GM12801 (cell line): ENCODE data around the gene DTD1.

Source experiments
- TF ChIP-seq, protein P1 (sequence below): IDR thresholded peaks from one replicate; pipeline ENCODE4 v1.5.1; 2011; ENCODE audit warnings: control low read depth; ENCODE audit not compliant: insufficient read length; ENCODE audit errors: extremely low read depth

Gene DTD1

DNA sequence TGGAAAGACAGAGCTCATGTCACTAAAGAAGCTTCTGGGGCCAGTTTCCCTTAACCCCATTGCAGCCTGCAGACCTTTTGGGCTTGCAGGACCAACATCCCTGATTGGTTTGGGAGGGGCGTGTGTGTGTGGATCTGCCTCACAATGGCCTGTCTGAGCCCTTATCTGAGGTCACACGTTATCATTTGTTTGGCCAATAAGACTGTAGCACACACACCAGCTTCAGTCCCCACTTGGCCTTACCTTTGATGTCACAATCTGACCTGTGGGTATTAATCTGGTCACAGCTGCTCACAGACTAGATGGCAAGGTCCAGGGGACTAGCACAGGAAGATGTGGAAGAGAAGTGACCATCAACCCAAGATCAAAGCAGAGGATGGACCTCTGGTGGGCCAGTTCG lies 225.6 kb downstream of the DTD1 start, which contains the start of gene SCP2D1:
TSS of gene SCP2D1 (plus strand) at position 301 of the 400 bp plus-strand sequence. CDS start at position 334, 33 bp downstream.
- TF ChIP-seq, protein P1, sequence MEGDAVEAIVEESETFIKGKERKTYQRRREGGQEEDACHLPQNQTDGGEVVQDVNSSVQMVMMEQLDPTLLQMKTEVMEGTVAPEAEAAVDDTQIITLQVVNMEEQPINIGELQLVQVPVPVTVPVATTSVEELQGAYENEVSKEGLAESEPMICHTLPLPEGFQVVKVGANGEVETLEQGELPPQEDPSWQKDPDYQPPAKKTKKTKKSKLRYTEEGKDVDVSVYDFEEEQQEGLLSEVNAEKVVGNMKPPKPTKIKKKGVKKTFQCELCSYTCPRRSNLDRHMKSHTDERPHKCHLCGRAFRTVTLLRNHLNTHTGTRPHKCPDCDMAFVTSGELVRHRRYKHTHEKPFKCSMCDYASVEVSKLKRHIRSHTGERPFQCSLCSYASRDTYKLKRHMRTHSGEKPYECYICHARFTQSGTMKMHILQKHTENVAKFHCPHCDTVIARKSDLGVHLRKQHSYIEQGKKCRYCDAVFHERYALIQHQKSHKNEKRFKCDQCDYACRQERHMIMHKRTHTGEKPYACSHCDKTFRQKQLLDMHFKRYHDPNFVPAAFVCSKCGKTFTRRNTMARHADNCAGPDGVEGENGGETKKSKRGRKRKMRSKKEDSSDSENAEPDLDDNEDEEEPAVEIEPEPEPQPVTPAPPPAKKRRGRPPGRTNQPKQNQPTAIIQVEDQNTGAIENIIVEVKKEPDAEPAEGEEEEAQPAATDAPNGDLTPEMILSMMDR, result no peak

DNA sequence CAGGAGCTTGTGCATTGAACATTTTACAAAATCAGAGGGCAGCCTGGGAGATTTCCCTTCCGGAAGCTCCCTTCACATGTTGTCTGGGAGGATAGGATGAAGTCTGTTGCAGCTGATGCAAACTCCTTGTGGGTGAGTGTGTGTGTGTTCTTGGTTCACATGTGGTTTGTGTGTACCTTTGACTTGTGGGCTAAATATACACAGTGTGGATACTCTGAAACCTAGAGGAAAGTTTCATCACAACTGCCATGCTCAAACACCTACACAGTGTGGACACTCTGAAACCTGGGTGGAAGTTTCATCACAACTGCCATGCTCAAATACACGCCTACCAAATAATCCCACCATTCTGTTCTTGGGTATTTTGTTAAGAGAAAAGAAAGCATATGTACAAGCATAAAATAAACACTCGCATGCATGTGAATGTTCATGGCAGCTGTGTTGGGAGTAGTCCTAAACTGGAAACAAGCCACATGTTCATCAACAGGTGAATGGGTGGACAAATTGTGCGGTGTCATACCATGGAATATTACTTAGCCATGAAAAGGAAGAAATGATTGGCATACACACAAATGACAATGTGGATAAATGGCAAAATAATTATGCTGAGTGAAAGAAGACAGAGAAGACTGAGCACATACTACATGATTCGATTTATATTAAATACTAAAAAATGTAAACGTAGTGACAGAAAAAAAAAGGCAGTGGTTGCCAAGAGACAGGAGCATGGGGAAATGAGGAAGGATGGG lies 227.5 kb downstream of the DTD1 start:
- TF ChIP-seq, protein P1, result no peak
